ENCODE data around the gene TTLL10. TPM values are rescaled to one million over a fixed set of nuclear protein-coding genes. Genes with fewer than 3 reads are reported as not detected.

TTLL10 gene
- total and polyA plus RNA-seq, 2 of the 4 experiments (the other 2 are of a cell fraction), result not detected

- Histone ChIP-seq H3K27me3 (ENCODE audit: control insufficient read depth, insufficient read depth, low read length) (peaks cover 49% of the 10 kb centered on the region), H3K9ac (ENCODE audit: low read depth, low read length) (no peak overlapping the region), H2BK15ac (ENCODE audit: low read depth, low read length) (no peak overlapping the region), H2BK20ac (ENCODE audit: low read depth, low read length) (no peak overlapping the region), H3K9me3 (ENCODE audit: control insufficient read depth, insufficient read depth, low read length) (no peaks in the 10 kb centered on the region), H2BK5ac (ENCODE audit: low read depth, low read length, poor library complexity, severe bottlenecking) (no peak overlapping the region), H3K4me3 (ENCODE audit: insufficient read depth, low read depth, low read length) (no peak overlapping the region), H3K9me1 (ENCODE audit: insufficient read depth, low read length) (no peaks in the 10 kb centered on the region), H3K4me2 (ENCODE audit: low read depth, low read length) (no peak overlapping the region), H3K4me1 (ENCODE audit: control insufficient read depth, insufficient read depth, low read length) (no peaks in the 10 kb centered on the region), H3K27ac (ENCODE audit: insufficient read depth, low read length) (no peak overlapping the region), H2BK120ac (ENCODE audit: low read depth, low read length) (no peak overlapping the region), H4K91ac (ENCODE audit: insufficient read depth, low read depth, low read length) (no peak overlapping the region), H2AK9ac (replicated peaks; ENCODE audit: low read depth, low read length, poor library complexity) (no peak overlapping the region), H3K14ac (replicated peaks; ENCODE audit: low read depth, low read length) (no peak overlapping the region), H2AK5ac (ENCODE audit: low read depth, low read length) (no peak overlapping the region), H3K23ac (ENCODE audit: low read depth, low read length) (no peak overlapping the region), H3K4ac (ENCODE audit: low read depth, low read length) (no peak overlapping the region), H4K5ac (ENCODE audit: low read depth, low read length) (no peak overlapping the region), H3K56ac (ENCODE audit: extremely low read depth, insufficient read depth, low read length) (no peak overlapping the region), H3K18ac (ENCODE audit: low read depth, low read length) (no peak overlapping the region), H2AFZ (replicated peaks; ENCODE audit: low read length, poor library complexity) (no peak overlapping the region), H4K20me1 (ENCODE audit: insufficient read depth, low read length) (no peaks in the 10 kb centered on the region; the same call in 1 of the 2 replicates), H4K8ac (ENCODE audit: low read depth in 2 of 2, low read length in 2 of 2) (no peak overlapping the region), H3K36me3 (ENCODE audit: control insufficient read depth, insufficient read depth, low read length) (no peaks in the 10 kb centered on the region), H3K79me1 (ENCODE audit: low read depth in 1 of 2, low read length in 2 of 2) (no peaks in the 10 kb centered on the region)
- no TSS peak for BruUV-seq (replicated peaks)
- no peak for TF ChIP-seq NFE2L2 (IDR thresholded peaks at IDR 0.05; ENCODE audit: low read depth, low read length)
- no peak for TF ChIP-seq USF2 (IDR thresholded peaks at IDR 0.05; ENCODE audit: low read depth, low read length)
- TF ChIP-seq CTCF (conservative IDR thresholded peaks at IDR 0.05; ENCODE audit: low read depth, low read length), result no peak
- TF ChIP-seq MXI1 (IDR thresholded peaks at IDR 0.05; ENCODE audit: borderline replicate concordance, low read depth, low read length), result no peak
- DNase-seq (no peak), ATAC-seq (ENCODE audit: low read depth) (no peak)
- dilution Hi-C loops (cut with HindIII; ENCODE audit: low sequenced_read_pairs, unreplicated experiment) (no loop called here), intact Hi-C loops (cut with micrococcal nuclease) (no loop called here), in situ Hi-C loops (cut with MboI; ENCODE audit: low sequenced_read_pairs) (no loop called here)
- ChIA-PET CTCF (no interaction called here), POLR2A (ENCODE audit: unreplicated experiment) (no interaction called here)
- WGBS, 2 experiments (ENCODE audit: extremely low coverage in 2 of 2, insufficient read length in 1 of 2), result 80% methylated on average over 8 of the region's 36 CpGs; no CpG with 5 or more reads in 1 of the 2 experiments
Measured at GRCh38 chr1:1167841-1168450, 5.7 kb upstream of the TTLL10 start.
